K562 (cell line): ENCODE data around the gene FAM209A. TPM values are rescaled to one million over a fixed set of nuclear protein-coding genes. Genes with fewer than 3 reads are reported as not detected.

Source experiments
- ATAC-seq: fragments of 200-7000 bp; cut with Tn5 transposase; 3 replicates; pipeline ENCODE4 v1.9.1; 2020; ENCODE audit warnings: moderate library complexity
- BruUV-seq: library from RNA; stranded (reverse); fragments of 400-500 nt; replicated peaks from 2 replicates; lab custom pipeline; 2021; lab: Mats Ljungman, UMichigan
- CTCF ChIA-PET: fragments of 300-600 bp; formaldehyde crosslinking; extraction: SDS; loops from one replicate; lab custom pipeline; 2021; ENCODE audit warnings: low intra/inter-chr PET ratio; lab: Yijun Ruan, JAX
- POLR2A ChIA-PET: fragments of 300-600, 350-650 bp; sonication (Branson Sonifier 250); formaldehyde crosslinking; extraction: SDS; loops from one replicate; lab custom pipeline; 2021; ENCODE audit warnings: antibody characterized with exemption, inconsistent platforms; lab: Yijun Ruan, JAX
- DNase-seq, 4 experiments: peaks; one replicate each; pipeline versions ENCODE4 v3.0.0 to v3.0.0-alpha.2; 2011 to 2018; ENCODE audit warnings: low spot score in 3 of 4, mixed read lengths in 3 of 4; ENCODE audit errors: extremely low read depth in 1 of 4
- FAIRE-seq: peaks from 2 replicates; lab custom pipeline; 2011; peaks lifted over from hg19 to GRCh38; lab: Jason Lieb, UNC
- H2AFZ ChIP-seq: 2 replicates; pipeline ENCODE4 v1.6.0; 2011; ENCODE audit warnings: low read depth, low read length, control low read depth, inconsistent platforms
- H3K27ac ChIP-seq: fragments of 200-600 bp; 3 replicates; pipeline ENCODE4 v1.8.0; 2011; ENCODE audit warnings: low read depth, mild to moderate bottlenecking, control low read depth, inconsistent platforms, low read length, moderate library complexity, mixed read lengths; ENCODE audit errors: extremely low read depth
- H3K27me3 ChIP-seq, 2 experiments: fragments of 300-600 bp in 1 of 2; 2 replicates in 1 of 2; 3 replicates in 1 of 2; pipeline versions ENCODE4 v1.6.0 to v1.8.0; 2011; ENCODE audit warnings: inconsistent platforms in 2 of 2, low read length in 2 of 2, mild to moderate bottlenecking in 1 of 2, mixed read lengths in 1 of 2, moderate library complexity in 1 of 2; ENCODE audit not compliant: control insufficient read depth in 2 of 2, insufficient read depth in 2 of 2
- H3K36me3 ChIP-seq: fragments of 300-600 bp; 3 replicates; pipeline ENCODE4 v1.8.0; 2011; ENCODE audit warnings: mild to moderate bottlenecking, low read length, inconsistent platforms; ENCODE audit not compliant: control insufficient read depth, insufficient read depth
- H3K4me1 ChIP-seq, 2 experiments: fragments of 200-600 bp in 1 of 2; replicated peaks in 1 of 2; 2 replicates in 1 of 2; 3 replicates in 1 of 2; pipeline versions ENCODE4 v1.5.1 to v1.8.0; 2011; ENCODE audit warnings: inconsistent platforms in 2 of 2, low read length in 2 of 2, mild to moderate bottlenecking in 1 of 2, mixed read lengths in 1 of 2, moderate library complexity in 1 of 2; ENCODE audit not compliant: control insufficient read depth in 2 of 2, insufficient read depth in 2 of 2
- H3K4me2 ChIP-seq: 2 replicates; pipeline ENCODE4 v1.6.1; 2011; ENCODE audit warnings: low read length, control low read depth, inconsistent platforms, mixed read lengths; ENCODE audit not compliant: insufficient read depth
- H3K4me3 ChIP-seq: fragments of 200-600 bp; sonication (generic), shearing (Covaris generic); 2 replicates; pipeline ENCODE4 v1.5.1; 2016; ENCODE audit warnings: control low read depth, inconsistent platforms
- H3K79me2 ChIP-seq: fragments of 200-600 bp; 3 replicates; pipeline ENCODE4 v1.8.0; 2011; ENCODE audit warnings: low read length, inconsistent platforms; ENCODE audit not compliant: control insufficient read depth, insufficient read depth
- H3K9ac ChIP-seq, 2 experiments: 2 replicates each; pipeline versions ENCODE4 v1.6.0 to v1.6.1; 2011; ENCODE audit warnings: low read depth in 2 of 2, low read length in 2 of 2, control low read depth in 1 of 2, inconsistent platforms in 1 of 2, mild to moderate bottlenecking in 1 of 2, mixed read lengths in 1 of 2; ENCODE audit not compliant: insufficient read depth in 1 of 2
- H3K9me1 ChIP-seq: one replicate; pipeline ENCODE4 v1.6.0; 2011; ENCODE audit warnings: inconsistent platforms, mild to moderate bottlenecking, low read length, moderate library complexity; ENCODE audit not compliant: control insufficient read depth, insufficient read depth
- H3K9me3 ChIP-seq: replicated peaks from 2 replicates; pipeline ENCODE4 v1.5.1; 2011; ENCODE audit warnings: low read depth, low read length, inconsistent platforms; ENCODE audit not compliant: control insufficient read depth, insufficient read depth
- H4K20me1 ChIP-seq: replicated peaks from 2 replicates; pipeline ENCODE4 v1.6.1; 2011; ENCODE audit warnings: low read length, inconsistent platforms, mixed read lengths; ENCODE audit not compliant: control insufficient read depth, insufficient read depth
- ATF3 ChIP-seq, 2 experiments: fragments of 450-650 bp in 1 of 2; sonication (generic) in 1 of 2; formaldehyde crosslinking in 1 of 2; IDR thresholded peaks in 1 of 2; conservative IDR thresholded peaks in 1 of 2; 2 replicates each; pipeline versions ENCODE4 v1.6.1 to v1.8.1; 2016 to 2023; ENCODE audit warnings: mild to moderate bottlenecking in 2 of 2, moderate library complexity in 2 of 2, inconsistent platforms in 1 of 2, missing genetic modification reagents in 1 of 2
- C11orf30 ChIP-seq: fragments of 450-650 bp; IDR thresholded peaks from 2 replicates; pipeline ENCODE4 v1.6.1; 2016; ENCODE audit warnings: low read depth, mild to moderate bottlenecking
- CTBP1 ChIP-seq: fragments of 450-650 bp; IDR thresholded peaks from 2 replicates; pipeline ENCODE4 v1.6.1; 2016; ENCODE audit warnings: borderline replicate concordance
- FOSL1 ChIP-seq: fragments of 200-800 bp; sonication (Bioruptor generic); conservative IDR thresholded peaks from 2 replicates; pipeline ENCODE4 v1.6.1; 2016; ENCODE audit warnings: missing genetic modification characterization, missing compliant biosample characterization
- HLTF ChIP-seq: fragments of 450-650 bp; IDR thresholded peaks from 2 replicates; pipeline ENCODE4 v1.6.1; 2016
- HNRNPUL1 ChIP-seq: fragments of 200-400 bp; formaldehyde crosslinking; IDR thresholded peaks from 2 replicates; pipeline ENCODE4 v1.6.1; 2017; ENCODE audit warnings: low read length
- JUND ChIP-seq, 2 experiments: IDR thresholded peaks; 2 replicates in 1 of 2; 3 replicates in 1 of 2; pipeline ENCODE4 v1.6.1; 2011; ENCODE audit warnings: borderline replicate concordance in 2 of 2, low read depth in 2 of 2, low read length in 2 of 2, improper control_type of control experiment in 1 of 2, missing biosample characterization in 1 of 2, missing genetic modification characterization in 1 of 2, missing genetic modification reagents in 1 of 2
- MAFG ChIP-seq: fragments of 450-650 bp; conservative IDR thresholded peaks from 2 replicates; pipeline ENCODE4 v1.6.1; 2016; ENCODE audit warnings: missing genetic modification characterization, missing compliant biosample characterization
- MEF2A ChIP-seq: IDR thresholded peaks from 2 replicates; pipeline ENCODE4 v1.6.1; 2011; ENCODE audit warnings: low read depth, mild to moderate bottlenecking, low read length, moderate library complexity; ENCODE audit not compliant: control insufficient read depth
- MEF2D ChIP-seq: conservative IDR thresholded peaks from 2 replicates; pipeline ENCODE4 v1.6.1; 2016; ENCODE audit warnings: low read depth, missing genetic modification characterization, missing compliant biosample characterization
- NFE2 ChIP-seq: IDR thresholded peaks from 2 replicates; pipeline ENCODE4 v1.6.1; 2014; ENCODE audit warnings: antibody characterized with exemption, low read depth
- NFIC ChIP-seq: fragments of 450-650 bp; IDR thresholded peaks from 2 replicates; pipeline ENCODE4 v1.6.1; 2017; ENCODE audit warnings: mild to moderate bottlenecking, inconsistent platforms
- SETDB1 ChIP-seq: IDR thresholded peaks from one replicate; pipeline ENCODE4 v1.6.1; 2012; ENCODE audit warnings: low read length, control low read depth, inconsistent platforms
- SMARCA5 ChIP-seq: fragments of 450-650 bp; IDR thresholded peaks from 2 replicates; pipeline ENCODE4 v1.6.1; 2016
- SREBF2 ChIP-seq: sonication (generic); formaldehyde crosslinking; IDR thresholded peaks from 2 replicates; pipeline ENCODE4 v1.4.0; 2020; ENCODE audit warnings: mild to moderate bottlenecking, missing genetic modification reagents
- ZBTB2 ChIP-seq: fragments of 450-650 bp; IDR thresholded peaks from 2 replicates; pipeline ENCODE4 v1.6.1; 2016; ENCODE audit warnings: antibody characterized with exemption
- ZKSCAN8 ChIP-seq: fragments of 200-800 bp; sonication (Bioruptor generic); IDR thresholded peaks from 2 replicates; pipeline ENCODE4 v1.6.1; 2016; ENCODE audit warnings: missing genetic modification characterization, missing compliant biosample characterization
- ZNF316 ChIP-seq: fragments of 450-650 bp; IDR thresholded peaks from 2 replicates; pipeline ENCODE4 v1.6.1; 2016
- ZNF347 ChIP-seq: fragments of 450-650 bp; formaldehyde crosslinking; IDR thresholded peaks from 2 replicates; pipeline ENCODE4 v1.4.0; 2020; ENCODE audit warnings: low read depth, mild to moderate bottlenecking, moderate library complexity
- ZZZ3 ChIP-seq: fragments of 450-650 bp; IDR thresholded peaks from 2 replicates; pipeline ENCODE4 v1.6.1; 2016; ENCODE audit warnings: antibody characterized with exemption, mild to moderate bottlenecking, moderate library complexity
- WGBS: fragments of 100-300 bp; shearing (Covaris generic); methylation state at CpG from one replicate; pipeline ENCODE4 v1.1.6; 2016; ENCODE audit warnings: low coverage, mixed read lengths; ENCODE audit not compliant: insufficient coverage; ENCODE audit errors: missing lambda C conversion rate; 5-methylcytosine and 5-hydroxymethylcytosine counted together
- in situ Hi-C: fragments of 300-500 bp; cut with MboI; formaldehyde crosslinking; loops from 4 replicates; pipeline ENCODE4 v1.15.0; 2018; ENCODE audit warnings: inconsistent platforms, mixed read lengths
- intact Hi-C: fragments of 100-400 bp; cut with micrococcal nuclease; formaldehyde crosslinking; loops from 2 replicates; pipeline ENCODE4 v1.14.2; 2022
- polyA plus RNA-seq, 8 experiments: library from polyadenylated mRNA; depleted of rRNA in 4 of 8; stranded (reverse) in 5 of 8; unstranded in 3 of 8; fragments of >200 nt; fragmentation: Nextera tagmentation in 2 of 8; fragmentation: Illumina TruSeq in 1 of 8; extraction: Ambion mirVana in 2 of 8; extraction: Trizol in 1 of 8; gene quantifications; 2 replicates each; pipeline versions ENCODE4 v1.2.1 to v1.2.3, GENCODE V29; 2011 to 2014; ENCODE audit warnings: inconsistent platforms in 1 of 8, missing spikeins in 1 of 8
- total RNA-seq, 7 experiments: library from RNA; depleted of rRNA in 6 of 7; stranded (reverse); fragments of >200 nt in 6 of 7; fragmentation: Illumina TruSeq in 2 of 7; extraction: Trizol in 2 of 7; gene quantifications; 2 replicates each; pipeline versions ENCODE4 v1.2.1 to v1.2.3, GENCODE V29; 2011 to 2021; ENCODE audit warnings: low replicate concordance in 1 of 7

The FAM209A gene
- total and polyA plus RNA-seq, 9 of the 15 experiments (the other 6 are each of a cell fraction or from before 2014, with no cell fraction given), result 0.08 to 0.15 (median 0.11) TPM; not detected in 6

- no peak for TF ChIP-seq ZNF347 (CRISPR knock-in tag)
- TF ChIP-seq HLTF, result no peak
- no peak for TF ChIP-seq ZKSCAN8 (CRISPR knock-in tag)
- TF ChIP-seq HNRNPUL1, result no peak
Observed at GRCh38 chr20:56552911-56553629, 28.5 kb downstream of the FAM209A start (continued).

GRCh38 chr20:56554869-56555268 lies 30.3 kb downstream of the FAM209A start:
- Histone ChIP-seq H3K79me2 (no peaks in the 10 kb centered on the region), H3K9me1 (no peaks in the 10 kb centered on the region), H3K27ac (no peak overlapping the region), H3K9me3 (no peaks in the 10 kb centered on the region), H3K27me3 (peaks cover 8 to 33% of the 10 kb centered on the region in 2 experiments; a peak in 4 of 5 replicates), H3K4me1 (peaks cover 0 to 6% of the 10 kb centered on the region in 2 experiments; a peak in 1 of 5 replicates), H3K36me3 (no peaks in the 10 kb centered on the region), H3K9ac (no peak overlapping the region), H3K4me3 (no peak overlapping the region), H4K20me1 (no peaks in the 10 kb centered on the region), H3K4me2 (no peak overlapping the region), H2AFZ (no peak overlapping the region)
- ChIA-PET CTCF (no interaction called here), POLR2A (interaction anchor here (1.2 kb wide), 1 partner anchor 466 kb away, joined by 3 read pairs; no protein-coding TSS in a partner anchor)
- DNase-seq (peak in 3 of 4 experiments; percentile 41 to 61 (median 54)), FAIRE-seq (peak; percentile 71), ATAC-seq (no peak)
- 0% methylated on average over 4 of the region's 4 CpGs for WGBS
- in situ Hi-C loops, result no loop called here
- intact Hi-C loops, result loop anchor here (5.0 to 10.0 kb wide), 2 partner anchors 492 to 790 kb away; no protein-coding TSS in a partner anchor
- TF ChIP-seq MEF2D (peak; percentile 74), MEF2A (peak; percentile 29; the same call in 1 of the 2 replicates), ZZZ3 (no peak), SMARCA5 (no peak), NFIC (peak; percentile 52), ZBTB2 (no peak), SREBF2 (no peak), ZNF316 (peak; percentile 45; the same call in 1 of the 2 replicates), ATF3 (IDR thresholded peaks at IDR 0.05) (peak; percentile 87), ATF3 (CRISPR knock-in tag; conservative IDR thresholded peaks at IDR 0.05) (no peak), MAFG (tag) (peak; percentile 77), C11orf30 (peak; percentile 55), JUND (IDR thresholded peaks at IDR 0.05; ENCODE audit: borderline replicate concordance, low read depth, low read length) (peak; percentile 45; the same call in 1 of the 2 replicates), JUND (tag; IDR thresholded peaks at IDR 0.05; ENCODE audit: borderline replicate concordance, low read depth, low read length) (peak; percentile 83), NFE2 (peak; percentile 25; the same call in 1 of the 2 replicates), SETDB1 (no peak), CTBP1 (no peak), FOSL1 (tag) (peak; percentile 61)
- no TSS peak for BruUV-seq
